ENCODE results near the gene JOSD2.

- peak in 1 of 3 experiments; percentile 70 for TF ChIP-seq YY1 (IDR thresholded peaks at IDR 0.05; ENCODE audit: borderline replicate concordance in 1 of 3, control insufficient read depth in 1 of 3, extremely low read depth in 1 of 3, insufficient read depth in 3 of 3, insufficient read length in 1 of 3, insufficient replicate concordance in 2 of 3, low read depth in 1 of 3, low read length in 2 of 3)
- TF ChIP-seq ELK3 (CRISPR knock-in tag; IDR thresholded peaks at IDR 0.05) = no peak
- TF ChIP-seq HNRNPUL1 (IDR thresholded peaks at IDR 0.05; ENCODE audit: low read length) = no peak
- no peak for TF ChIP-seq ERF (CRISPR knock-in tag; IDR thresholded peaks at IDR 0.05)
- peak; percentile 41; the same call in 1 of the 2 replicates for TF ChIP-seq JUND (IDR thresholded peaks at IDR 0.05; ENCODE audit: borderline replicate concordance, low read depth, low read length)
- no peak for TF ChIP-seq JUND (tag; IDR thresholded peaks at IDR 0.05; ENCODE audit: borderline replicate concordance, low read depth, low read length)
- TF ChIP-seq CTCF (IDR thresholded peaks at IDR 0.05 in 2 of 3, conservative IDR thresholded peaks at IDR 0.05 in 1 of 3; ENCODE audit: insufficient read depth in 2 of 3, low read depth in 1 of 3, low read length in 3 of 3) = peak; percentile 99 to 100 (median 100)
Measured at GRCh38 chr19:50478901-50479715, 31.9 kb downstream of the JOSD2 start.
